Measurements from ENCODE around the gene PPP1R9B.

PPP1R9B gene

DNA sequence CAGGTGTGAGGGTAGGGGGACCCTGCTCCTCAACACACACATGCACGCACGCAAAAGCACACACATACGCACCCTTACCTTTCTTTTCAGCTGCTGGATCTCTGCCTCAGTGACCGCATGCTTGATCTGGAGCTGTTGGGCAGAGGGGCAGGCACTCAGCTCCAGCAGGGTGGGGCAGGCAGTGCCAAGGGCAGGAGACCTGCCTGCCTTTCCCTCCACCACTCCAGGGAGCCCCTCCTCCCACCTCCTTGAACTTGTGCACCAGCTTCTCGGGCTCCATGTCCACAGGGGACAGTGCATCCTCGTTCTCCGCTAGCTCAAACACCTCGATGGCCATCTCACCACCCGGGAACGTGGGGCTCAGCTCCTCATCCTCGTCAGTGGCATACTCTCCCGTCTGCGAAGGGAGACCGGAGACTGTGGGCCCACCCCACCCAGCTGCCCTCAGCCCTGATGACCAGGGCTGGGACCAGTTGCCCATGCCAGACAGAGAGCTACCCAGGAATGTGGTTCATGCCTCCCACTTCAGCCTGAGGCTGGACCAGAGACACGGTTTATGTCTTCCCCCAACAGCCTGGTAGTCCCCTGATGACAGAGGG lies 11.2 kb downstream of the PPP1R9B start:
- TF ChIP-seq FOXP2 (optimal IDR thresholded peaks at IDR 0.05; ENCODE audit: borderline replicate concordance, extremely low read depth, extremely low read length, insufficient read depth) (no peak), SIN3A (IDR thresholded peaks at IDR 0.05; ENCODE audit: borderline replicate concordance, insufficient read depth, low read length) (no peak), POLR2AphosphoS5 (IDR thresholded peaks at IDR 0.05; ENCODE audit: low read depth, low read length) (no peak), TAF1 (IDR thresholded peaks at IDR 0.05; ENCODE audit: borderline replicate concordance, insufficient read depth, low read length) (no peak)

DNA sequence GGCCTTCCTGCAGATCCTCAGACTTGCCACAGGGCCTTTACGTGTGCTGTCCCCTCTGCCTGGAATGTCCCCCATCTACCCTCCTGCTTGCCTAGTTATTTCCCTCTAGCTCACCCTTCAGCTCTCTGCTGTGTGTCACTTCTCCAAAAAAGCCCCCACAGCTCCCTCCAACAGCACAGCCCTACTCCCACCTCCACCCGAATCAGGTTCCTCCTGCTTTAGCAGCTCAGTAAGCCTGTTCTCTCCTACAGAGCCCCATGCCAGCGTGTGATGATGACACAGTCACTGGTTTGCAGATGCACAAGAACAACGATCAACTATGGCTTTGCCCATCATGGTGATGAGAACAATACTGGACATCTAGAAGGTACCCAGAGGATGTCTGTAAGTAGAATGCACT lies 13.4 kb downstream of the PPP1R9B start:
- no peak for TF ChIP-seq POLR2AphosphoS5 (IDR thresholded peaks at IDR 0.05; ENCODE audit: low read depth, low read length)
- no peak for TF ChIP-seq TAF1 (IDR thresholded peaks at IDR 0.05; ENCODE audit: borderline replicate concordance, insufficient read depth, low read length)
- TF ChIP-seq, protein P1, sequence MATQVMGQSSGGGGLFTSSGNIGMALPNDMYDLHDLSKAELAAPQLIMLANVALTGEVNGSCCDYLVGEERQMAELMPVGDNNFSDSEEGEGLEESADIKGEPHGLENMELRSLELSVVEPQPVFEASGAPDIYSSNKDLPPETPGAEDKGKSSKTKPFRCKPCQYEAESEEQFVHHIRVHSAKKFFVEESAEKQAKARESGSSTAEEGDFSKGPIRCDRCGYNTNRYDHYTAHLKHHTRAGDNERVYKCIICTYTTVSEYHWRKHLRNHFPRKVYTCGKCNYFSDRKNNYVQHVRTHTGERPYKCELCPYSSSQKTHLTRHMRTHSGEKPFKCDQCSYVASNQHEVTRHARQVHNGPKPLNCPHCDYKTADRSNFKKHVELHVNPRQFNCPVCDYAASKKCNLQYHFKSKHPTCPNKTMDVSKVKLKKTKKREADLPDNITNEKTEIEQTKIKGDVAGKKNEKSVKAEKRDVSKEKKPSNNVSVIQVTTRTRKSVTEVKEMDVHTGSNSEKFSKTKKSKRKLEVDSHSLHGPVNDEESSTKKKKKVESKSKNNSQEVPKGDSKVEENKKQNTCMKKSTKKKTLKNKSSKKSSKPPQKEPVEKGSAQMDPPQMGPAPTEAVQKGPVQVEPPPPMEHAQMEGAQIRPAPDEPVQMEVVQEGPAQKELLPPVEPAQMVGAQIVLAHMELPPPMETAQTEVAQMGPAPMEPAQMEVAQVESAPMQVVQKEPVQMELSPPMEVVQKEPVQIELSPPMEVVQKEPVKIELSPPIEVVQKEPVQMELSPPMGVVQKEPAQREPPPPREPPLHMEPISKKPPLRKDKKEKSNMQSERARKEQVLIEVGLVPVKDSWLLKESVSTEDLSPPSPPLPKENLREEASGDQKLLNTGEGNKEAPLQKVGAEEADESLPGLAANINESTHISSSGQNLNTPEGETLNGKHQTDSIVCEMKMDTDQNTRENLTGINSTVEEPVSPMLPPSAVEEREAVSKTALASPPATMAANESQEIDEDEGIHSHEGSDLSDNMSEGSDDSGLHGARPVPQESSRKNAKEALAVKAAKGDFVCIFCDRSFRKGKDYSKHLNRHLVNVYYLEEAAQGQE (IDR thresholded peaks at IDR 0.05; ENCODE audit: insufficient read depth in 1 of 2, low read depth in 2 of 2, low read length in 2 of 2): no peak
- TF ChIP-seq SIN3A (IDR thresholded peaks at IDR 0.05; ENCODE audit: borderline replicate concordance, insufficient read depth, low read length): no peak
- no peak for TF ChIP-seq FOXP2 (optimal IDR thresholded peaks at IDR 0.05; ENCODE audit: borderline replicate concordance, extremely low read depth, extremely low read length, insufficient read depth)

DNA sequence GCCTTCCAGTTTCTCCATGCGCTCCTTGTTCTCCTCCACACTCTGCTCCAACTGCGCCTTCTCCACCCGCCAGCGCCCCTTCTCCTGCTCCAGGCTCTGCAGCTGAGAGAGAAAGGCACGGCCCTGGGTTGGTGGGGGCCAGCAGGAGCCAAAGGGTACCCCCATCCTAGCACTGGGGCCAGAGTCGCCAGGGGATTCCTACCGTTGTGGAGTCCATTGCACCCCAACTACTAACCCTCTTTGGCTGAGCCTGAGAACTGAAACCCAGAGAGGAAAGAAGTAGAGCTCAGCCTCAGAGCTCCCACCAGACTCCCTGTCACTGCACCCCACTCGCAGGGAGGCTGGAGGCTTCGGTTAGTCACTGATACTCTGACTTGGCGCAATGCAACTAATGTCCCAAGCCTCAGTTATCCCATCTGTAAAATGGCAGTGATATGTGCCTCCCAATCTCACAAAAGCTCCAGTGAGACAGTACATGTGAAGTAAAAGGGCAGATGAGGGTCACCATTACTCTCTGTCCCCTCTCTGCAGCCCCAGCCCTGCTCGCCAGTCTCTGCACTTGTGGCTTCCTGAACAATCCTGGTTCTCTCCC lies 14.3 kb downstream of the PPP1R9B start:
- TF ChIP-seq FOXP2 (optimal IDR thresholded peaks at IDR 0.05; ENCODE audit: borderline replicate concordance, extremely low read depth, extremely low read length, insufficient read depth): no peak
- no peak for TF ChIP-seq TAF1 (IDR thresholded peaks at IDR 0.05; ENCODE audit: borderline replicate concordance, insufficient read depth, low read length)
- no peak for TF ChIP-seq POLR2AphosphoS5 (IDR thresholded peaks at IDR 0.05; ENCODE audit: low read depth, low read length)
- no peak for TF ChIP-seq SIN3A (IDR thresholded peaks at IDR 0.05; ENCODE audit: borderline replicate concordance, insufficient read depth, low read length)
- TF ChIP-seq, protein P1 (IDR thresholded peaks at IDR 0.05; ENCODE audit: insufficient read depth in 1 of 2, low read depth in 2 of 2, low read length in 2 of 2): no peak

DNA sequence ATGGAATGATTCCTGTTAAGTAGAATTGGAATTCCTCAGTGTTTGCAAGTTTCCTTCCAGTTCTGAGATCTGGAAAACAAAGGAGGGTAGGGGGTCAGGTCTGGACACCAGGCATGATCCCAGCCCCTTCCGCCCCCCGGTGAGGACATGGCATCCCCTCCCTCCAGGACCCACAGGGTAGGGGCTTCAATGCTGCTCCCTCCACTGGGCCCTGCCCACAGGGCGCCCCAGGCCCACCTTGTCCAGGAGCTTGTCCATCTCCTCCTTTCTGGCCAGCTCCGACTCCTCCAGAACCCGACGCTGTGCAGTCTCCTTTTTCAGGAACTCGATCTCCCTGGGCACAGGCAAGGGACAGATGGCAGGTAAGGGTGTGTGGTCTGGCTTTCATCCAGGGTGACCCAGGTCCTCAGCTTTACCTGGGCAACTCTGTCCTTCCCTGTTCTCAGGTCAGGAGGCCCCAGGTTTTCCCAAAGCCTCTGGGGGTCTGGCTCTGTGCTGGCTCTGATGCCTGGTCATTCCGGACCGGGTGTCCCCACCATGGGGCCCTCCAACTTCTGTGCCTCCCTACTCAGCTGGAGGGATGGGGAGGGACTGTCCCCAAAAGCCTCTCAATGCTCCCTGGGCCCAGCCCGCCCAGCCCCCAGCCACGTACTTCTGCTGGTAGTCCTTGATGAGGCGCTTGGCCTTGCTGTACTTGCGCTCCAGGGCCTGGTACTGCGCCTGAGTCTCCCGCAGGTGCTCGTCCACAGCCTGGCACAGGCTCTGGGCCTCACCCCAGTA lies 15.0 kb downstream of the PPP1R9B start:
- TF ChIP-seq SIN3A (IDR thresholded peaks at IDR 0.05; ENCODE audit: borderline replicate concordance, insufficient read depth, low read length): no peak
- TF ChIP-seq FOXP2 (optimal IDR thresholded peaks at IDR 0.05; ENCODE audit: borderline replicate concordance, extremely low read depth, extremely low read length, insufficient read depth): no peak
- TF ChIP-seq, protein P1 (IDR thresholded peaks at IDR 0.05; ENCODE audit: insufficient read depth in 1 of 2, low read depth in 2 of 2, low read length in 2 of 2): no peak

DNA sequence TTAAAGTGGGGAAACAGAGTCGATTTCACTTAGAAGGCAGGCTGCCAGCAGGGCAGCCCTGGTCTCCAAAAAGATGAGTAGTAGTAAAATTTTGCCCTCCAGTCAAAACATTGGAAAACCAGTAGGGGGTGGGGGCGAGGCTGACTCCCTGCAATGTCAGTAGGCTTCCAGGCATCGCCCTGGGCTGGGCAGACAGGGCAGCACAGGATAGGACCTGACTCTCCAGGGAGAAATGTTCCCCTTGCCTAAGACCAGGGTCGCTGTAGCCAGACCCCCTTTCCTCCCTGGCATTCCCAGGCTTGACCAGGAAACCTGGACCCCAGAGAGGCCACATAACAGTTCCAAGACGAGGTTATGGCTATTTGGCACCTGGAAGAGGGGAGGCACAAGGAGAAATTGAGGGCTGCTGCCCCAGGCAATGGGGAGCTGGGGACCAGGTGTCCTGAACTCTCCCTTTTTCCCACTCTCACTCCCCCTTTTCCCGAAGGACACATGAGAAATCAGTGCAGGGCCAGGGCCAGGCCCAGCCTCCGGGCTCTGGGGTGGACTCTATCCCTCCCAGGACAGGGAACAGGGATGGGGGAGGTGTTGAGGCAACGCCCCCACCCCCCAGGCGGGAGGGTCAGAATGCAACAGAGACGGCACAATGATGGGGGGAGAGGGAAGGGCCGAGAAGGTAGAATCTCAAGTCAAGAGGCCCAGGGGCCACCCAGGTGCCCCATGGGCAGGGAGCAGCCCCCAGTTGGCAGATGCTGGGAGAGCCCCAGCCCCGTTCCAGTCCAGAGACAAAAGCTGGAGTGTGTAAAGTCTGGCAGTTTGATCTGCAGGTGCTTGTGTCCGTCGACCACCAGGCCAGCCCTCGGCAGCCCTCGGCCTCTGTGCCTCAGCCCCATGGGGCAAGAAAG lies 16.0 kb downstream of the PPP1R9B start:
- TF ChIP-seq, protein P1 (IDR thresholded peaks at IDR 0.05; ENCODE audit: insufficient read depth in 1 of 2, low read depth in 2 of 2, low read length in 2 of 2): no peak
- no peak for TF ChIP-seq POLR2AphosphoS5 (IDR thresholded peaks at IDR 0.05; ENCODE audit: low read depth, low read length)
- TF ChIP-seq FOXP2 (optimal IDR thresholded peaks at IDR 0.05; ENCODE audit: borderline replicate concordance, extremely low read depth, extremely low read length, insufficient read depth): no peak
- no peak for TF ChIP-seq SIN3A (IDR thresholded peaks at IDR 0.05; ENCODE audit: borderline replicate concordance, insufficient read depth, low read length)
